Endothelial cell of umbilical vein (primary cell): ENCODE measurements around the gene SRCAP. TPM values are rescaled to one million over a fixed set of nuclear protein-coding genes. Genes with fewer than 3 reads are reported as not detected.
A peak's percentile ranks its signal among the peaks of the same experiment; 100 is the strongest.

Source experiments
- BruUV-seq: library from RNA; stranded (reverse); fragments of 400-500 nt; replicated peaks from 2 replicates; lab custom pipeline; 2021; lab: Mats Ljungman, UMichigan
- CTCF ChIA-PET: fragments of 300-600, 350-600 bp; sonication (Branson Sonifier 250); formaldehyde crosslinking; loops from one replicate; lab custom pipeline; 2021; ENCODE audit warnings: antibody characterized with exemption, inconsistent platforms; lab: Charles Lee
- POLR2A ChIA-PET: fragments of 300-600, 350-600 bp; sonication (Branson Sonifier 250); formaldehyde crosslinking; loops from one replicate; lab custom pipeline; 2021; ENCODE audit warnings: antibody characterized with exemption, inconsistent platforms; lab: Charles Lee
- DNase-seq: peaks from one replicate; pipeline ENCODE4 v3.0.0-alpha.2; 2011; ENCODE audit warnings: low read depth, low spot score
- FAIRE-seq: peaks from 2 replicates; lab custom pipeline; 2011; peaks lifted over from hg19 to GRCh38; lab: Jason Lieb, UNC
- H2AFZ ChIP-seq: 2 replicates; pipeline ENCODE4 v1.6.0; 2012; ENCODE audit warnings: low read depth, low read length, control low read depth, inconsistent platforms
- H3K27ac ChIP-seq: 2 replicates; pipeline ENCODE4 v1.5.1; 2011; ENCODE audit warnings: low read depth, mild to moderate bottlenecking, control low read depth, low read length, moderate library complexity; ENCODE audit not compliant: insufficient read depth
- H3K27me3 ChIP-seq, 2 experiments: 2 replicates each; pipeline versions ENCODE4 v1.6.0 to v1.6.1; 2011; ENCODE audit warnings: low read length in 2 of 2, mixed read lengths in 1 of 2; ENCODE audit not compliant: control insufficient read depth in 2 of 2, insufficient read depth in 2 of 2
- H3K36me3 ChIP-seq, 2 experiments: 2 replicates in 1 of 2; 3 replicates in 1 of 2; pipeline ENCODE4 v1.5.1; 2011; ENCODE audit warnings: low read length in 2 of 2, mild to moderate bottlenecking in 1 of 2, moderate library complexity in 1 of 2; ENCODE audit not compliant: control insufficient read depth in 2 of 2, insufficient read depth in 2 of 2; ENCODE audit errors: extremely low read depth in 1 of 2
- H3K4me1 ChIP-seq: 3 replicates; pipeline ENCODE4 v1.5.1; 2011; ENCODE audit warnings: mild to moderate bottlenecking, low read length; ENCODE audit not compliant: control insufficient read depth, insufficient read depth; ENCODE audit errors: extremely low read depth
- H3K4me2 ChIP-seq: 2 replicates; pipeline ENCODE4 v1.6.1; 2011; ENCODE audit warnings: low read length, control low read depth, mixed read lengths; ENCODE audit not compliant: insufficient read depth
- H3K4me3 ChIP-seq, 3 experiments: fragments of 200-600 bp in 1 of 3; sonication (generic), shearing (Covaris generic) in 1 of 3; replicated peaks in 1 of 3; 2 replicates each; pipeline ENCODE4 v1.5.1; 2011 to 2016; ENCODE audit warnings: control low read depth in 3 of 3, low read length in 3 of 3, mild to moderate bottlenecking in 2 of 3, inconsistent platforms in 1 of 3, low read depth in 1 of 3, moderate library complexity in 1 of 3; ENCODE audit not compliant: insufficient read depth in 1 of 3
- H3K79me2 ChIP-seq: 2 replicates; pipeline ENCODE4 v1.6.0; 2012; ENCODE audit warnings: low read length, inconsistent platforms; ENCODE audit not compliant: control insufficient read depth, insufficient read depth
- H3K9ac ChIP-seq: replicated peaks from 2 replicates; pipeline ENCODE3; 2011; ENCODE audit warnings: low read length, control low read depth; ENCODE audit not compliant: insufficient read depth; ENCODE audit errors: extremely low read depth
- H3K9me1 ChIP-seq: replicated peaks from 3 replicates; pipeline ENCODE4 v1.6.0; 2011; ENCODE audit warnings: mild to moderate bottlenecking, low read length; ENCODE audit not compliant: control insufficient read depth, insufficient read depth; ENCODE audit errors: extremely low read depth
- H3K9me3 ChIP-seq: replicated peaks from 2 replicates; pipeline ENCODE4 v1.5.1; 2012; ENCODE audit warnings: low read length, inconsistent platforms; ENCODE audit not compliant: control insufficient read depth, insufficient read depth
- H4K20me1 ChIP-seq: replicated peaks from 2 replicates; pipeline ENCODE3; 2011; ENCODE audit warnings: mild to moderate bottlenecking, low read length; ENCODE audit not compliant: control insufficient read depth, insufficient read depth; ENCODE audit errors: extremely low read depth
- EZH2 ChIP-seq: IDR thresholded peaks from 2 replicates; pipeline ENCODE4 v1.6.1; 2012; ENCODE audit warnings: borderline replicate concordance, low read depth, mild to moderate bottlenecking, moderate library complexity, low read length, inconsistent platforms; ENCODE audit not compliant: severe bottlenecking
- FOS ChIP-seq: IDR thresholded peaks from 2 replicates; pipeline ENCODE4 v1.6.1; 2011; ENCODE audit warnings: mild to moderate bottlenecking, low read length, moderate library complexity, borderline replicate concordance; ENCODE audit not compliant: insufficient read depth
- GATA2 ChIP-seq: IDR thresholded peaks from 2 replicates; pipeline ENCODE4 v1.7.0; 2011; ENCODE audit warnings: low read depth, mild to moderate bottlenecking, moderate library complexity, mixed read lengths, low read length; ENCODE audit not compliant: insufficient read length, insufficient read depth
- JUN ChIP-seq: IDR thresholded peaks from 2 replicates; pipeline ENCODE4 v1.6.1; 2011; ENCODE audit warnings: borderline replicate concordance, low read depth; ENCODE audit not compliant: insufficient read length, insufficient read depth
- MYC ChIP-seq: IDR thresholded peaks from one replicate; pipeline ENCODE4 v1.6.1; 2011; ENCODE audit warnings: mild to moderate bottlenecking, low read depth, low read length
- POLR2A ChIP-seq: IDR thresholded peaks from 2 replicates; pipeline ENCODE4 v1.6.1; 2012; ENCODE audit warnings: low read depth, mild to moderate bottlenecking, control low read depth, low read length
- POLR2AphosphoS5 ChIP-seq: IDR thresholded peaks from 2 replicates; pipeline ENCODE4 v1.6.1; 2012; ENCODE audit warnings: low read depth, mild to moderate bottlenecking, control low read depth, low read length, moderate library complexity; ENCODE audit not compliant: insufficient read depth
- dilution Hi-C: fragments of 300-500 bp; cut with MboI; formaldehyde crosslinking; loops from one replicate; pipeline ENCODE4 v1.15.0; 2019; ENCODE audit warnings: low sequenced_read_pairs; ENCODE audit not compliant: extremely low pct_ligation_motif_present
- intact Hi-C: fragments of 100-400 bp; cut with micrococcal nuclease; formaldehyde crosslinking; loops from one replicate; pipeline ENCODE4 v1.10.0; 2022
- polyA plus RNA-seq, 4 experiments: library from polyadenylated mRNA; depleted of rRNA in 3 of 4; stranded (reverse) in 3 of 4; unstranded in 1 of 4; fragments of >200 nt; gene quantifications; 2 replicates each; pipeline versions ENCODE4 v1.2.1 to v1.2.3, GENCODE V29; 2011 to 2012; ENCODE audit warnings: missing spikeins in 1 of 4
- total RNA-seq: library from RNA; stranded (reverse); gene quantifications from 2 replicates; pipeline ENCODE4 v1.2.3, GENCODE V29; 2021
- TF ChIP-seq, protein P1 (sequence below): IDR thresholded peaks from 2 replicates; pipeline ENCODE4 v1.6.1; 2011; ENCODE audit not compliant: insufficient read depth, insufficient read length
- TF ChIP-seq, protein P2 (sequence below), 2 donors: IDR thresholded peaks; 1 replicate in 1 of 2; 2 replicates in 1 of 2; pipeline ENCODE4 v1.5.1; 2011; ENCODE audit warnings: low read length in 2 of 2, mild to moderate bottlenecking in 2 of 2, moderate library complexity in 2 of 2, control low read depth in 1 of 2, inconsistent platforms in 1 of 2, low read depth in 1 of 2; ENCODE audit not compliant: insufficient read depth in 1 of 2; ENCODE audit errors: extremely low read depth in 1 of 2

The SRCAP gene
- total and polyA plus RNA-seq, 2 donors (not counting 3 experiments of a cell fraction or from before 2014, with no cell fraction given) = 11.0 to 77.7 TPM

DNA sequence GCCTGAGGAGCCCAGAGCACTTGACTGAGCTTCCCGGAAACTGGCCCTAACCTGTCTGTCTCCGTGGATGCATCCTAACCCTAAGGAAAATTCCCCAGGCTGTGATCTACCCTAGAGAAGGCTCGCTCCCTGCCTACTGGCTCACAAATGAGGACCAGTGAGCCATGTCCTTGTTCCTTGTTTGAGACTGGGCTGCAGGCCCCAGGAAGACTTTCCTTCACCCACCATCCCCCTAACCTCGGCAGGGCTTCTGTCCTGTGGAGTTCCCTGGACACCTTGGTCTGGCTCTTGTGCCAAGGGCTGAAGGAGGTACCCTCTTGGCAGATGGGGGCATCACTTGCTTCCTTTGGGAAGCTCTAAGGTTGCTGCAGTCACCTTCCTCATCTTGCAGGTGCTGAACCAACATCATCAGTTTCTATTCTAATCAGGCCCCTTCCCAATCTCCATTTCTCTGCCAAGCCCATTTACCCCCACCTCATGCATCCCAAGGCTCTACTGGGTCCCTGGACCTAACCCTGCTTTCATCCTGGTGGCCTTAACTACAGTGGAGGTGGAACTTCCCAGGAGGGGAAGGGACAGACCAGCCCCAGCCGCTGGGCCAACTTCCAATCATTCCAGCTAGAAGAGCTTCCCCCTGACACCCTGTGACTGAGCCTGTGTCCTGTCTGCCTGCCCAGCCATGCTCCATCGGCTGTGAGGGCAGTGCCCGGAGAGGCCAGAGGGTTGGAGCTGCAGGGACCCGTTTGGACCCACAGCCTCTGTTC is 75.6 kb downstream of the SRCAP start:
- no peak for DNase-seq

DNA sequence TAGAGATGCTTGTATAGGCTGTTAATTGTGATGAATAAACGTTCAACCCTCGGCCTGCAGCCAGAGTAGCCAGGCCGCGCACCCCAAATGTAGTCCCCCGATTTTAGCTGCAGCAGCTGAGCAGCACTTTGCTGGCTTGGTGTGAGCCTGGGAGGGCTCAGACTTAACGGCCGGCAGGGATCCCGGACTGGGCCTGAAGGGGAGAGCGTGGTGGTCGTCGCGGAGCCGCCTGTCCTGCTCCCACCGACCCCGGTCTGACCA is 76.1 kb downstream of the SRCAP start:
- Histone ChIP-seq H3K4me3 (peak overlapping the region in 2 of 3 experiments; percentile 56 to 62), H4K20me1 (no peaks in the 10 kb centered on the region), H3K9me1 (no peaks in the 10 kb centered on the region), H3K9me3 (no peaks in the 10 kb centered on the region), H3K4me2 (peak overlapping the region; percentile 69), H3K4me1 (peaks cover 8% of the 10 kb centered on the region), H3K79me2 (no peaks in the 10 kb centered on the region), H3K27ac (no peak overlapping the region), H3K9ac (peak overlapping the region; percentile 64), H3K36me3 (peaks cover 4 to 27% of the 10 kb centered on the region in 2 experiments), H2AFZ (no peak overlapping the region), H3K27me3 (no peaks in the 10 kb centered on the region)
- BruUV-seq = no TSS peak
- ChIA-PET POLR2A (no interaction called here), CTCF (interaction anchor here (1.0 to 1.1 kb wide), 3 partner anchors 36 to 167 kb away, joined by 3 to 6 read pairs (median 4); no protein-coding TSS in a partner anchor)
- no peak for DNase-seq
- intact Hi-C loops (no loop called here), dilution Hi-C loops (no loop called here)
- no peak for FAIRE-seq
- no peak for TF ChIP-seq FOS
- TF ChIP-seq, protein P1, sequence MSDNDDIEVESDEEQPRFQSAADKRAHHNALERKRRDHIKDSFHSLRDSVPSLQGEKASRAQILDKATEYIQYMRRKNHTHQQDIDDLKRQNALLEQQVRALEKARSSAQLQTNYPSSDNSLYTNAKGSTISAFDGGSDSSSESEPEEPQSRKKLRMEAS = no peak
- no peak for TF ChIP-seq JUN
- no peak for TF ChIP-seq POLR2A
- TF ChIP-seq, protein P2, sequence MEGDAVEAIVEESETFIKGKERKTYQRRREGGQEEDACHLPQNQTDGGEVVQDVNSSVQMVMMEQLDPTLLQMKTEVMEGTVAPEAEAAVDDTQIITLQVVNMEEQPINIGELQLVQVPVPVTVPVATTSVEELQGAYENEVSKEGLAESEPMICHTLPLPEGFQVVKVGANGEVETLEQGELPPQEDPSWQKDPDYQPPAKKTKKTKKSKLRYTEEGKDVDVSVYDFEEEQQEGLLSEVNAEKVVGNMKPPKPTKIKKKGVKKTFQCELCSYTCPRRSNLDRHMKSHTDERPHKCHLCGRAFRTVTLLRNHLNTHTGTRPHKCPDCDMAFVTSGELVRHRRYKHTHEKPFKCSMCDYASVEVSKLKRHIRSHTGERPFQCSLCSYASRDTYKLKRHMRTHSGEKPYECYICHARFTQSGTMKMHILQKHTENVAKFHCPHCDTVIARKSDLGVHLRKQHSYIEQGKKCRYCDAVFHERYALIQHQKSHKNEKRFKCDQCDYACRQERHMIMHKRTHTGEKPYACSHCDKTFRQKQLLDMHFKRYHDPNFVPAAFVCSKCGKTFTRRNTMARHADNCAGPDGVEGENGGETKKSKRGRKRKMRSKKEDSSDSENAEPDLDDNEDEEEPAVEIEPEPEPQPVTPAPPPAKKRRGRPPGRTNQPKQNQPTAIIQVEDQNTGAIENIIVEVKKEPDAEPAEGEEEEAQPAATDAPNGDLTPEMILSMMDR (IDR thresholded peaks at IDR 0.05; ENCODE audit: extremely low read depth in 1 of 2, insufficient read depth in 1 of 2, low read depth in 1 of 2, low read length in 2 of 2) = no peak
- TF ChIP-seq MYC = no peak
- no peak for TF ChIP-seq EZH2
- no peak for TF ChIP-seq POLR2AphosphoS5
- TF ChIP-seq GATA2 = no peak

More for the DNA sequence above, 75.6 kb downstream of the SRCAP start:
- H3K79me2 ChIP-seq = no peaks in the 10 kb centered on the region
- POLR2A ChIA-PET = no interaction called here
- no peak for FAIRE-seq
- dilution Hi-C loops (no loop called here), intact Hi-C loops (no loop called here)
- peaks cover 8% of the 10 kb centered on the region for H3K4me1 ChIP-seq
- H3K4me2 ChIP-seq = peak overlapping the region; percentile 69
- H3K27me3 ChIP-seq = no peaks in the 10 kb centered on the region
- CTCF ChIA-PET = interaction anchor here (1.0 to 1.1 kb wide), 3 partner anchors 36 to 167 kb away, joined by 3 to 6 read pairs (median 4); no protein-coding TSS in a partner anchor
- H3K9ac ChIP-seq = no peak overlapping the region
- BruUV-seq = TSS peak; percentile 52
- peak overlapping the region in 1 of 3 experiments; percentile 56 for H3K4me3 ChIP-seq
- TF ChIP-seq POLR2AphosphoS5 (no peak), MYC (no peak), EZH2 (no peak), JUN (no peak)
- TF ChIP-seq, protein P1 = no peak
- H2AFZ ChIP-seq = no peak overlapping the region
- peaks cover 5 to 30% of the 10 kb centered on the region in 2 experiments for H3K36me3 ChIP-seq
- no peaks in the 10 kb centered on the region for H3K9me3 ChIP-seq
- no peak overlapping the region for H3K27ac ChIP-seq
- H4K20me1 ChIP-seq = no peaks in the 10 kb centered on the region
- no peaks in the 10 kb centered on the region for H3K9me1 ChIP-seq
